NCI-H2029 (cell line): ENCODE measurements around the gene PKN3.

ENCODE experiments used
- DNase-seq: peaks from one replicate; lab custom pipeline; 2025; lab: John Stamatoyannopoulos, UW

The PKN3 gene

GRCh38 chr9:128742401-128742800 lies 40.1 kb downstream of the PKN3 start:
- no peak for DNase-seq

- no peak for DNase-seq
These were observed 41.1 kb downstream of the PKN3 start for GRCh38 chr9:128743421-128743820.

GRCh38 chr9:128747241-128747640 lies 44.9 kb downstream of the PKN3 start:
- no peak for DNase-seq

- no peak for DNase-seq
These were observed 48.8 kb downstream of the PKN3 start for GRCh38 chr9:128750926-128751595.

- DNase-seq: no peak
These were observed 51.3 kb downstream of the PKN3 start for GRCh38 chr9:128753627-128754026.

- no peak for DNase-seq
These were observed 55.3 kb downstream of the PKN3 start for GRCh38 chr9:128757602-128758001.

- DNase-seq: no peak
These were observed 60.6 kb downstream of the PKN3 start for GRCh38 chr9:128762671-128763449.

- DNase-seq: no peak
These were observed 62.1 kb downstream of the PKN3 start for GRCh38 chr9:128764361-128764760.

GRCh38 chr9:128765499-128765898 lies 63.2 kb downstream of the PKN3 start:
- DNase-seq: no peak

GRCh38 chr9:128768606-128769005 lies 66.3 kb downstream of the PKN3 start:
- DNase-seq: no peak
